Coronary artery (tissue), 2 donors: ENCODE data around the gene VWA8.

ENCODE experiments used
- DNase-seq: peaks from one replicate; pipeline ENCODE4 v3.0.0-alpha.2; 2017; ENCODE audit warnings: low spot score
- H3K27ac ChIP-seq, 2 donors: fragments of 200-600 bp; sonication (generic); one replicate each; pipeline ENCODE4 v1.5.1; 2016 to 2019
- H3K4me3 ChIP-seq: fragments of 200-600 bp; sonication (generic); 2 replicates; pipeline ENCODE4 v1.5.1; 2016; ENCODE audit warnings: mild to moderate bottlenecking, moderate library complexity
- CTCF ChIP-seq: fragments of 200-600 bp; sonication (generic); IDR thresholded peaks from one replicate; pipeline ENCODE4 v1.5.1; 2019; ENCODE audit warnings: antibody characterized with exemption

VWA8 gene

GRCh38 chr13:41978007-41978406, 17.1 kb upstream of the VWA8 start:
- Histone ChIP-seq H3K4me3 (no peak overlapping the region), H3K27ac (no peak overlapping the region)
- DNase-seq, result no peak
- no peak for TF ChIP-seq CTCF

- Histone ChIP-seq H3K4me3 (no peak overlapping the region), H3K27ac (no peak overlapping the region)
- TF ChIP-seq CTCF, result no peak
- DNase-seq, result no peak
These were observed 15.6 kb upstream of the VWA8 start for GRCh38 chr13:41976476-41976875.

- Histone ChIP-seq H3K27ac (no peak overlapping the region), H3K4me3 (no peak overlapping the region)
- no peak for DNase-seq
- no peak for TF ChIP-seq CTCF
These were observed 13.5 kb upstream of the VWA8 start for GRCh38 chr13:41974262-41974900.

- no peak for TF ChIP-seq CTCF
- Histone ChIP-seq H3K27ac (no peak overlapping the region), H3K4me3 (peak overlapping the region; percentile 46)
- DNase-seq, result no peak
These were observed 12.4 kb upstream of the VWA8 start for GRCh38 chr13:41973247-41973741.

- no peak for DNase-seq
- Histone ChIP-seq H3K4me3 (no peak overlapping the region), H3K27ac (no peak overlapping the region)
- TF ChIP-seq CTCF, result no peak
These were observed 10.9 kb upstream of the VWA8 start for GRCh38 chr13:41971848-41972247.

- no peak for DNase-seq
- Histone ChIP-seq H3K27ac (no peak overlapping the region), H3K4me3 (no peak overlapping the region)
- TF ChIP-seq CTCF, result no peak
These were observed 10.0 kb upstream of the VWA8 start for GRCh38 chr13:41970918-41971317.

GRCh38 chr13:41970022-41970421, 9.1 kb upstream of the VWA8 start:
- TF ChIP-seq CTCF, result no peak
- no peak overlapping the region for H3K27ac ChIP-seq
- no peak for DNase-seq
- H3K4me3 ChIP-seq, result no peak overlapping the region
